Measurements from ENCODE around the gene MYH15. TPM values are rescaled to one million over a fixed set of nuclear protein-coding genes. Genes with fewer than 3 reads are reported as not detected.

The MYH15 gene
- total RNA-seq, 4 donors from 2014 or later: 0.08 to 0.11 (median 0.10) TPM; not detected in 1

- 76 to 84% methylated on average over 1 of the region's 1 CpG for WGBS, 2 donors
- DNase-seq: no peak
Measured at GRCh38 chr3:108389372-108389771, 121.0 kb downstream of the MYH15 start.

GRCh38 chr3:108388136-108389132 is 122.0 kb downstream of the MYH15 start:
- H3K4me3 ChIP-seq (replicated peaks in 1 of 3): no peak overlapping the region
- no peaks in the 10 kb centered on the region for H3K36me3 ChIP-seq
- intact Hi-C loops (cut with DNase I): no loop called here
- WGBS, 2 donors: 79 to 85% methylated on average over 12 of the region's 12 CpGs
- H3K27ac ChIP-seq: no peak overlapping the region
- no peaks in the 10 kb centered on the region for H3K9me3 ChIP-seq
- peaks cover 11 to 15% of the 10 kb centered on the region in 2 donors for H3K4me1 ChIP-seq
- H3K27me3 ChIP-seq: no peaks in the 10 kb centered on the region
- DNase-seq: no peak
- TF ChIP-seq POLR2A (IDR thresholded peaks at IDR 0.05) (no peak), CTCF (IDR thresholded peaks at IDR 0.05) (no peak)

More at GRCh38 chr3:108389372-108389771, 121.0 kb downstream of the MYH15 start:
- intact Hi-C loops (cut with DNase I): no loop called here
- Histone ChIP-seq H3K4me3 (replicated peaks in 1 of 3) (no peak overlapping the region), H3K4me1 (peaks cover 11% of the 10 kb centered on the region in 2 donors), H3K9me3 (no peaks in the 10 kb centered on the region), H3K36me3 (no peaks in the 10 kb centered on the region), H3K27ac (no peak overlapping the region), H3K27me3 (no peaks in the 10 kb centered on the region)
- TF ChIP-seq CTCF (IDR thresholded peaks at IDR 0.05): no peak
- no peak for TF ChIP-seq POLR2A (IDR thresholded peaks at IDR 0.05)

- no peak overlapping the region for H3K27ac ChIP-seq
- no peaks in the 10 kb centered on the region for H3K9me3 ChIP-seq
- intact Hi-C loops (cut with DNase I): no loop called here
- no peaks in the 10 kb centered on the region for H3K36me3 ChIP-seq
- DNase-seq: no peak
- TF ChIP-seq CTCF (IDR thresholded peaks at IDR 0.05) (no peak), POLR2A (IDR thresholded peaks at IDR 0.05) (no peak)
- no peak overlapping the region for H3K4me3 ChIP-seq (replicated peaks in 1 of 3)
- 30 to 39% methylated on average over 1 of the region's 1 CpG for WGBS, 2 donors
- peaks cover 13 to 20% of the 10 kb centered on the region in 2 donors for H3K4me1 ChIP-seq
- H3K27me3 ChIP-seq: no peaks in the 10 kb centered on the region
Measured at GRCh38 chr3:108387063-108387462, 123.3 kb downstream of the MYH15 start.

GRCh38 chr3:108383306-108383705 is 127.1 kb downstream of the MYH15 start:
- Histone ChIP-seq H3K9me3 (no peaks in the 10 kb centered on the region), H3K4me3 (replicated peaks in 1 of 3) (no peak overlapping the region), H3K27ac (peak overlapping the region in 2 of 3 donors; percentile 28 to 30), H3K4me1 (peaks cover 13 to 20% of the 10 kb centered on the region in 2 donors), H3K27me3 (no peaks in the 10 kb centered on the region), H3K36me3 (no peaks in the 10 kb centered on the region)
- DNase-seq: no peak
- intact Hi-C loops (cut with DNase I): no loop called here
- TF ChIP-seq CTCF (IDR thresholded peaks at IDR 0.05) (no peak), POLR2A (IDR thresholded peaks at IDR 0.05) (no peak)

GRCh38 chr3:108381529-108382140 is 128.8 kb downstream of the MYH15 start:
- no peak overlapping the region for H3K4me3 ChIP-seq (replicated peaks in 1 of 3)
- 75 to 76% methylated on average over 3 of the region's 3 CpGs for WGBS, 2 donors
- intact Hi-C loops (cut with DNase I): no loop called here

More at GRCh38 chr3:108381529-108382140, 128.8 kb downstream of the MYH15 start:
- DNase-seq: no peak
- Histone ChIP-seq H3K27ac (no peak overlapping the region), H3K27me3 (no peaks in the 10 kb centered on the region), H3K4me1 (peaks cover 6 to 12% of the 10 kb centered on the region in 2 donors), H3K9me3 (no peaks in the 10 kb centered on the region), H3K36me3 (no peaks in the 10 kb centered on the region)
- TF ChIP-seq CTCF (IDR thresholded peaks at IDR 0.05): no peak
- TF ChIP-seq POLR2A (IDR thresholded peaks at IDR 0.05): no peak

Measured in thyroid gland (tissue), 4 donors.